ENCODE results near the gene NUP85.
"Not testable (repeated sequence)": the region's sequence is repeated elsewhere in the genome, so short reads cannot be mapped to it uniquely, and the experiment has no call there.

NUP85 gene

GRCh38 chr17:75242461-75243042 lies 37.1 kb downstream of the NUP85 start:
- H3K4me3 ChIP-seq (ENCODE audit: low read length), result no peak overlapping the region
- H3K36me3 ChIP-seq (ENCODE audit: control insufficient read depth, insufficient read depth, low read length, severe bottlenecking), result peaks cover 80% of the 10 kb centered on the region
- DNase-seq (ENCODE audit: low read depth), result no peak
- H3K9ac ChIP-seq (ENCODE audit: low read length), result no peak overlapping the region
- peaks cover 35% of the 10 kb centered on the region for H3K4me1 ChIP-seq (ENCODE audit: control insufficient read depth, insufficient read depth, low read length)
- no peaks in the 10 kb centered on the region for H3K27me3 ChIP-seq (replicated peaks; ENCODE audit: control insufficient read depth, insufficient read depth, low read length)
- H3K9me3 ChIP-seq (ENCODE audit: control insufficient read depth, low read length), result no peaks in the 10 kb centered on the region

GRCh38 chr17:75244133-75244866 lies 38.8 kb downstream of the NUP85 start:
- Histone ChIP-seq H3K4me3 (ENCODE audit: low read length) (no peak overlapping the region), H3K9ac (ENCODE audit: low read length) (no peak overlapping the region), H3K9me3 (ENCODE audit: control insufficient read depth, low read length) (no peaks in the 10 kb centered on the region), H3K36me3 (ENCODE audit: control insufficient read depth, insufficient read depth, low read length, severe bottlenecking) (peaks cover 62% of the 10 kb centered on the region), H3K4me1 (ENCODE audit: control insufficient read depth, insufficient read depth, low read length) (peaks cover 37% of the 10 kb centered on the region), H3K27me3 (replicated peaks; ENCODE audit: control insufficient read depth, insufficient read depth, low read length) (no peaks in the 10 kb centered on the region)
- DNase-seq (ENCODE audit: low read depth), result no peak

- DNase-seq (ENCODE audit: low read depth), result no peak
- Histone ChIP-seq H3K27me3 (replicated peaks; ENCODE audit: control insufficient read depth, insufficient read depth, low read length) (no peaks in the 10 kb centered on the region), H3K9ac (ENCODE audit: low read length) (no peak overlapping the region), H3K9me3 (ENCODE audit: control insufficient read depth, low read length) (no peaks in the 10 kb centered on the region), H3K36me3 (ENCODE audit: control insufficient read depth, insufficient read depth, low read length, severe bottlenecking) (peaks cover 56% of the 10 kb centered on the region), H3K4me1 (ENCODE audit: control insufficient read depth, insufficient read depth, low read length) (peaks cover 44% of the 10 kb centered on the region), H3K4me3 (ENCODE audit: low read length) (no peak overlapping the region)
These were observed 39.5 kb downstream of the NUP85 start for GRCh38 chr17:75245011-75245410.

GRCh38 chr17:75246404-75246803 lies 40.9 kb downstream of the NUP85 start:
- H3K4me1 ChIP-seq (ENCODE audit: control insufficient read depth, insufficient read depth, low read length), result peaks cover 40% of the 10 kb centered on the region
- H3K9ac ChIP-seq (ENCODE audit: low read length), result no peak overlapping the region
- H3K27me3 ChIP-seq (replicated peaks; ENCODE audit: control insufficient read depth, insufficient read depth, low read length), result no peaks in the 10 kb centered on the region
- no peak overlapping the region for H3K4me3 ChIP-seq (ENCODE audit: low read length)
- peaks cover 51% of the 10 kb centered on the region for H3K36me3 ChIP-seq (ENCODE audit: control insufficient read depth, insufficient read depth, low read length, severe bottlenecking)
- no peaks in the 10 kb centered on the region for H3K9me3 ChIP-seq (ENCODE audit: control insufficient read depth, low read length)
- DNase-seq (ENCODE audit: low read depth), result no peak

- no peak for DNase-seq (ENCODE audit: low read depth)
- H3K27me3 ChIP-seq (replicated peaks; ENCODE audit: control insufficient read depth, insufficient read depth, low read length), result no peaks in the 10 kb centered on the region
- peaks cover 22% of the 10 kb centered on the region for H3K36me3 ChIP-seq (ENCODE audit: control insufficient read depth, insufficient read depth, low read length, severe bottlenecking)
- H3K4me1 ChIP-seq (ENCODE audit: control insufficient read depth, insufficient read depth, low read length), result peaks cover 30% of the 10 kb centered on the region
- no peaks in the 10 kb centered on the region for H3K9me3 ChIP-seq (ENCODE audit: control insufficient read depth, low read length)
- peak overlapping the region; percentile 55 for H3K9ac ChIP-seq (ENCODE audit: low read length)
- H3K4me3 ChIP-seq (ENCODE audit: low read length), result peak overlapping the region; percentile 75
These were observed 44.1 kb downstream of the NUP85 start for GRCh38 chr17:75249564-75249963.

- peak; percentile 76 for DNase-seq (ENCODE audit: low read depth)
These were observed 44.6 kb downstream of the NUP85 start for GRCh38 chr17:75250009-75250471.

GRCh38 chr17:75252039-75252816 lies 46.7 kb downstream of the NUP85 start:
- no peak overlapping the region for H3K9ac ChIP-seq (ENCODE audit: low read length)
- no peak overlapping the region for H3K4me3 ChIP-seq (ENCODE audit: low read length)
- H3K4me1 ChIP-seq (ENCODE audit: control insufficient read depth, insufficient read depth, low read length), result peaks cover 24% of the 10 kb centered on the region
- no peaks in the 10 kb centered on the region for H3K27me3 ChIP-seq (replicated peaks; ENCODE audit: control insufficient read depth, insufficient read depth, low read length)
- no peak for DNase-seq (ENCODE audit: low read depth)
- no peaks in the 10 kb centered on the region for H3K9me3 ChIP-seq (ENCODE audit: control insufficient read depth, low read length)
- no peaks in the 10 kb centered on the region for H3K36me3 ChIP-seq (ENCODE audit: control insufficient read depth, insufficient read depth, low read length, severe bottlenecking)

More at GRCh38 chr17:75250009-75250471, 44.6 kb downstream of the NUP85 start:
- Histone ChIP-seq H3K9ac (ENCODE audit: low read length) (peak overlapping the region; percentile 55), H3K4me3 (ENCODE audit: low read length) (peak overlapping the region; percentile 75), H3K9me3 (ENCODE audit: control insufficient read depth, low read length) (no peaks in the 10 kb centered on the region), H3K36me3 (ENCODE audit: control insufficient read depth, insufficient read depth, low read length, severe bottlenecking) (peaks cover 17% of the 10 kb centered on the region), H3K27me3 (replicated peaks; ENCODE audit: control insufficient read depth, insufficient read depth, low read length) (no peaks in the 10 kb centered on the region), H3K4me1 (ENCODE audit: control insufficient read depth, insufficient read depth, low read length) (peaks cover 30% of the 10 kb centered on the region)

GRCh38 chr17:75255954-75256698 lies 50.6 kb downstream of the NUP85 start:
- H3K36me3 ChIP-seq (ENCODE audit: control insufficient read depth, insufficient read depth, low read length, severe bottlenecking); H3K27me3 ChIP-seq (replicated peaks; ENCODE audit: control insufficient read depth, insufficient read depth, low read length); H3K4me3 ChIP-seq (ENCODE audit: low read length); H3K9me3 ChIP-seq (ENCODE audit: control insufficient read depth, low read length); DNase-seq (ENCODE audit: low read depth); H3K9ac ChIP-seq (ENCODE audit: low read length): not testable (repeated sequence)
- peaks cover 22% of the 10 kb centered on the region for H3K4me1 ChIP-seq (ENCODE audit: control insufficient read depth, insufficient read depth, low read length)

- peaks cover 23% of the 10 kb centered on the region for H3K4me1 ChIP-seq (ENCODE audit: control insufficient read depth, insufficient read depth, low read length)
- not testable (repeated sequence) for H3K9ac ChIP-seq (ENCODE audit: low read length); H3K36me3 ChIP-seq (ENCODE audit: control insufficient read depth, insufficient read depth, low read length, severe bottlenecking); H3K27me3 ChIP-seq (replicated peaks; ENCODE audit: control insufficient read depth, insufficient read depth, low read length); DNase-seq (ENCODE audit: low read depth); H3K9me3 ChIP-seq (ENCODE audit: control insufficient read depth, low read length); H3K4me3 ChIP-seq (ENCODE audit: low read length)
These were observed 51.7 kb downstream of the NUP85 start for GRCh38 chr17:75257228-75257627.

- no peaks in the 10 kb centered on the region for H3K9me3 ChIP-seq (ENCODE audit: control insufficient read depth, low read length)
These were observed 55.3 kb downstream of the NUP85 start for GRCh38 chr17:75260641-75261335.

More at GRCh38 chr17:75260641-75261335, 55.3 kb downstream of the NUP85 start:
- DNase-seq (ENCODE audit: low read depth), result no peak
- peaks cover 29% of the 10 kb centered on the region for H3K4me1 ChIP-seq (ENCODE audit: control insufficient read depth, insufficient read depth, low read length)
- H3K4me3 ChIP-seq (ENCODE audit: low read length), result peak overlapping the region; percentile 98
- H3K36me3 ChIP-seq (ENCODE audit: control insufficient read depth, insufficient read depth, low read length, severe bottlenecking), result peaks cover 18% of the 10 kb centered on the region
- no peaks in the 10 kb centered on the region for H3K27me3 ChIP-seq (replicated peaks; ENCODE audit: control insufficient read depth, insufficient read depth, low read length)
- H3K9ac ChIP-seq (ENCODE audit: low read length), result peak overlapping the region; percentile 99
